NCI-H2029 treated with DMSO at 0.1 percent for 48 hours (cell line): ENCODE measurements around the gene DAAM1.

Source experiments
- DNase-seq: peaks from one replicate; lab custom pipeline; 2025; lab: John Stamatoyannopoulos, UW

DAAM1 gene

GRCh38 chr14:59187802-59188460 lies 536 bp upstream of the DAAM1 start:
- no peak for DNase-seq

- no peak for DNase-seq
Measured at GRCh38 chr14:59189091-59189785, 771 bp downstream of the DAAM1 start.

GRCh38 chr14:59189786-59190368 lies 1.4 kb downstream of the DAAM1 start:
- DNase-seq: peak; percentile 92

- no peak for DNase-seq
Measured at GRCh38 chr14:59190372-59190771, 1.9 kb downstream of the DAAM1 start.

DNA sequence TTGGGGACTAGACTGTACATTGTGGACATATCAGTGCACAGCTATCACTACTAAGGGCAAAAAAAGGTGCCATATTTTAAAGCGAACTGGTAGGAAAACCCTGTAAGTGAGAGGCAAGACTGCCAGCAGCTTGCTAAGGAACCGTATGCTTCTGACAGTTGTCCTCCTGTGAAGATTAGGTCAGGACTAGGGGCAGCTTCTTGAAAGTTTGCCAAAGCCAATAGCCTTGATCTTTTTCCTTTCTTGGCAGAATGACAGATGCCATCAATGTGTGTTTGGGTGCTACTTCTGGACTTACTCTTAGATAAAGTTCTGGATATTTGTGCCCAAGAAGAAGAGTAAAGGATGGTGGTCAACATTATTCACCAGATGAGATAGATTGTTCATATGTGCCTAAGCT lies 7.4 kb downstream of the DAAM1 start:
- DNase-seq: no peak

DNA sequence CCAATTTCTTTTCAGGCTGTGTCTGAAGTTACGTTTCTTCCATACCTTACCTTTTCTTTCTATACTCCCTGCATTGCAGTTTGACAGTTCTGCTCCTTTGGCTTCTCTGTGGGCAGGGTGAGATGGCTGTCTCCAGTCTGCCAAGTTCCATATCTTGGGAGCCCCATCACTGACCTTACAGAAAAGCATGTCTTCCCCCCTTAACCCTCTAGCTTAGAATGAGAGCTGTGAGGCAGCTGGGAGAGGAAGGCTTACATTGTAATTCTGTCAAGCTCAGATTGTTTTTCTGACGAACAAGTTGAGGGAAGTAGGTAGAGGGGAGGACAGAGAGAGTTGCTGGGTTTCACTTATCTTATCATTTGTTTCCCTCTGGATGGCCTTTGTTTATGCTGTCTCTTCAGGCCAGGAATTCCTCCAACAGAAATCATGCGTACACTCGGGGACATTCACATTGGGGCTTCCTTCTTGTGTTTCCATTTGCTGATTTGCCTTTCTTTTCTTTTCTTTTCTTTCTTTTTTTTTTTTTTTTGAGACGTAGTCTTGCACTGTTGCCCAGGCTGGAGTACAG lies 9.3 kb downstream of the DAAM1 start:
- DNase-seq: no peak

- no peak for DNase-seq
Measured at GRCh38 chr14:59199205-59199604, 10.7 kb downstream of the DAAM1 start.

DNA sequence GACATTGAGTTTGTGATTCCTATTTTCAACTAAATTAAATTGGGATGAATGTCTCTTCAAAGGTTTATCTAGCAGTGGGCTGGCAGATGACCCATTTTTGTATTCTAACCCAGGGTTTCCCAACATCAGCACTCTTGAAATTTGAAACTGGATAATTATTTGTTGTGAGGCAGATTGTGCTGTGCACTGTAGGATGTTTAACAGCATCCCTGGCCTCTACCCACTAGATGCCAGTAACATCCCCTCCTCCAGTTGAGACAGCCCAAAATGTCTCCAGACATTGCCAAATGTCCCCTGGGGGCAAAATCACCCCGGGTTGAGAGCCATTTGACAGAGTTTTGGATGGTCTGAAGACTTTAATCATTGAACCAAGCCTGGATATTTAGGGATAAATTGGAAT lies 11.1 kb downstream of the DAAM1 start:
- DNase-seq: no peak

DNA sequence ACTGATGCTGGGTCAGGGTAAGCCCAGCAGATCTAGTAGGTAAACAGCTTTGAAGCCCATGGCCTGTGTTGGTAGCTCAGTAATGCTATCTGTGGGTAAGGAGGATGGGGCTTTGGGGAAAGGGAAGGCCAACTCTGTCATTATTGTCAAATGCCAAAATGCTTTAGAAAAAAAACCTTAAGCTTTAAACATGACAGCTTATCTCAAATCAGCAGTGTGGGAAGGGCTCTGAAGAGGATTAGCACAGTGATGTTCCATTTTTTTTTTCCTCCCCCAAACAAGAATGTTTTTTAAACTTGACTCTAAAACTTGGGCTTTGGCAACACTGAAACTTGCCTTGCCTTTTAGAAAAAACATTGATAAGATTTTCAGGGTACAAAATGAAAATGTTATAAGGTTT lies 11.7 kb downstream of the DAAM1 start:
- no peak for DNase-seq

- no peak for DNase-seq
Measured at GRCh38 chr14:59202031-59202430, 13.6 kb downstream of the DAAM1 start.

GRCh38 chr14:59204305-59204704 lies 15.8 kb downstream of the DAAM1 start:
- DNase-seq: no peak

DNA sequence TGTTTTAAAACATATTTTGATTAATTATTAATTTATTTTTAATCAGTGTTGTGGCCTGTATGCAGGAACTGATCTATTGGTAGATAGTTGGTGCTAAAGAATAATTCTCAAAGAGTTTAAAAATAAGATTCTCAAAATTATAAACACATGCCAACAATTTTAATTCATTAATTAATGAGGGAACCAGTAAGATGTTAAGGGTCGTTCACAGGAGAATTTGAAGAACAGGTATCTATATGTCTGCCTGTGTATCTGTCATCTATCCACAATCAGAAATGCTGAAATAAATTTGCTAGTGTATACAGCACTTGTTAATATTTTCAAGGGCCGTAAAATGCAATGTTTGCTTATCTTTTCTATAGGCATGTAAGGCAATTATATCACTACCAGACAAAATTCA lies 18.4 kb downstream of the DAAM1 start:
- DNase-seq: no peak

- DNase-seq: no peak
Measured at GRCh38 chr14:59207506-59207933, 19.1 kb downstream of the DAAM1 start.

- no peak for DNase-seq
Measured at GRCh38 chr14:59208224-59208814, 19.9 kb downstream of the DAAM1 start.

DNA sequence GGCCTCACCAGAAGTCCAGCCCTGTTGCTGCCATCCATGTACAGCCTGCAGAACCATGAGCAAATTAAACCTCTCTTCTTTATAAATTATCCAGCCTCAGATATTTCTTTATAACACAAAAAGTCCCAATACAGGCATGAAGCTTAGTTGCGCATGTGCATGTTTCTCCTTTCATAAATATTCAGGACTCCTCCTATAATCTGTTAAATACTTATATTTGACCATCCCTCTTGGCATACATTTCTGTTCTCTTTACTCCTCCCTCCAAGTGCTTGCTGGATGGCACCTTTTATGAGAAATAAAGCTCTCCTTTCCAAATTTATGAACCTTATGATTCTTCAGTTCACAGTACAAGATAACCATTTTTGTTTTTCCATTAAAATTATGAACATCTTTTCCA lies 20.5 kb downstream of the DAAM1 start:
- no peak for DNase-seq

DNA sequence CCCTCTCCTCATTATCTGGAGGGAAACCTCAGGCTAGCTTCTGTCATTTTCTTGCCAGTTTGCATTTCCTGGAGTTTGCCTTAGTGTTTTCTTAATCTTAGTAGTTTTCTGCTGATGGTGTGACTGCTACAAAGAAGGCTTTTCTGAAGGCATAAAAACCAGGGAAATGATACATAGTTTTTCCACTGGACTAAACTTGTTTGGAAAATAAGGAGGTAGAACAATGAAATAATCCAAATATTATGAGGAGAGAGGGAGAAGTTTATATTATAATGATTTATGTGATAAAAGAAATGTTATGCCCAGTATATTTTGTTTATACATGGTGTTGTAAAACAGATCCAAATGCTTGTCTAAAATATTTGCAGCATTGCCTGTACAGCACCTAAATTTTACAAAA lies 22.2 kb downstream of the DAAM1 start:
- no peak for DNase-seq

- DNase-seq: peak; percentile 73
Measured at GRCh38 chr14:59213368-59214315, 25.2 kb downstream of the DAAM1 start.

DNA sequence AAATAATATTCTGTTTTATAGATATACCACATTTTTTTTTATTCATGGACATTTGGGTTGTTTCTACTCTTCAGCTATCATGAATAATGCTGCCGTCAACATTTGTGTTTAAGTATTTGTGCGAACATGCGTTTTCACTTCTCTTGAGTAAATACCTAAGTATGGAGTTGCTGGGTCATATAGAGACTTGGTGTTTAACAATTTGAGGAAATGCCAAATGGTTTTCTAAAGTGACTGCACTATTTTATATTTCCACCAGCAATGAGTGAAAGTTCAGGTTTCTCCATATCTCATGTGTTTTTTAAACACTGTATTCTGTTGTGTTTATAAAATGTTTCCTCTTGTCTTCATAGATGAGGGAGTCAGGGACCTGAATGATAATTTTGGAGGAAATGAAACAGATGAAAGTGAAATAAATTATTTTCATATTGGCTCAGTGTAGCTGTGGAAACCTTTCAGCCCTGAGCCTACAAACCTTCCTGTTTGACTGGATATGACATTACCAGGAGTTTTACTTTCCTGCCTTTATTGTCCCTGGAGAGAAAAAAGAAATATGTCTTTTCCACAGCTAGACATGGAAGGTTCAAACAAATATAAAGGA lies 26.3 kb downstream of the DAAM1 start:
- DNase-seq: no peak

DNA sequence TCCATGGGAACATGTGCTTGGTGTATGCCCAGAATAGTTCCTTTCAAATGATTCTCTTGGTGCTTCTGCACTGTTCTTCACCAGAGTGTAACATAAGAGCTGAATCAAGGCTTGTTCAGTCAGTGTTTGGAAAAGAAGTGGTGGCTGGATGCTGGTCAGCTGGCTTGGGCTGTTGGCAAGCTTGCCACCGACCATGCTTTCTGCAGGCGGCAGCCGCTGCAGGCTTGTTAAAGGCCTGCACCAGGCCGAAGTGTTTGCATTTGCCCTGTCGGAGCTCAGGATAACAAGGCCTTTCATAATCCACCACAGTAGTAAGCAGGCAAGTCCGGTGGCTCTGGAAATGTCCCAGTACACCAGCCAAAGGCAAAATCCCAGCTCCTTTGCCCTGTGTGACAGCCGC lies 26.9 kb downstream of the DAAM1 start:
- peak; percentile 95 for DNase-seq

DNA sequence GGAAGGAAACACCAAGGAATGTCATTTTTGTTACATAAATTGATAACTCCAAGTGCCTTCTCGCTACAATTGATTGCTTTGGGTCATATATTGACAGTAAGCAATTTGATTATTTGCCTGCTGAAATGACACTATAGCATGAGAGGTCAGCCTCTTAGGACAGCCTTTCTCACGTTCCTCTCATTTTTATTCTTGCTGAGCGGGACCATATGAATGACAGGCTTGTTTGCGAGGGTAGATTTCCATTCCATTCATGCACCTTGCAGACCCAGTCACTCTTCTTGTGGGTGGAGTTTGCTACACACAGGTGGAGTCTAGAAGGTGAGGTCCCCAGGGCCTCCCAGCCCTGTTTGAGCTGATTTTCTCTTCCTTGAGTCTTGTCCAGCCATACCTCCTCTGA lies 27.3 kb downstream of the DAAM1 start:
- no peak for DNase-seq

DNA sequence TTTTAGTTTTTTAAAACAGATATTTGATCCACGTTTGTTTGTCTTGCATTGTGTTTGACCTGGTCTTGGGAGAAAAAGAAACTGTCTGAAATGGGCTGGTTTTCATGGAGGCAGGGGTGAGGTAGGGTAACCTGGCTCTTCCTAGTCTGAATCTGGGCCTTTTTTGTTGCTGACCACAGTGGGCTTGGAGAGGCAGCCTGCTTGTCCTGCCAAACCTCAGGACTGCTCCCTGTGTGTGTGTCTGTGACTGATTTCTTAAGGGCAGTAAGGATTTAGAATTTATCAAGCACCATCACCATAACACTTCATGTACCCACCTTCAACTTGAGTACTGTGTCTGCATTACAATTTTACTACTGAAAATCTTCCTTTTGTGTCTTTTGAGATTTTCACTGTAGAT lies 28.5 kb downstream of the DAAM1 start:
- DNase-seq: no peak
